OCI-LY7 (cell line): ENCODE data around the gene SLC4A11. TPM values are rescaled to one million over a fixed set of nuclear protein-coding genes. Genes with fewer than 3 reads are reported as not detected.

Experiments used
- BruUV-seq: library from RNA; stranded (reverse); fragments of 400-500 nt; replicated peaks from 2 replicates; lab custom pipeline; 2021; lab: Mats Ljungman, UMichigan
- CTCF ChIA-PET: fragments of 300-600 bp; sonication (Branson Sonifier 250); formaldehyde crosslinking; loops from one replicate; lab custom pipeline; 2022; ENCODE audit warnings: antibody characterized with exemption; ENCODE audit not compliant: unreplicated experiment; lab: Charles Lee
- POLR2A ChIA-PET: fragments of 300-600 bp; sonication (Branson Sonifier 250); formaldehyde crosslinking; loops from one replicate; lab custom pipeline; 2022; ENCODE audit warnings: antibody characterized with exemption; lab: Charles Lee
- DNase-seq: peaks from one replicate; pipeline ENCODE4 v3.0.0-alpha.2; 2015; ENCODE audit warnings: low spot score
- H2AFZ ChIP-seq: fragments of 200-600 bp; sonication (generic), shearing (Covaris generic); 2 replicates; pipeline ENCODE4 v1.6.1; 2014; ENCODE audit warnings: mild to moderate bottlenecking, antibody characterized with exemption, low read length, moderate library complexity
- H3K27ac ChIP-seq: fragments of 200-600 bp; sonication (generic); 2 replicates; pipeline ENCODE4 v1.5.1; 2014; ENCODE audit warnings: mixed run types, low read depth, mild to moderate bottlenecking, moderate library complexity, low read length, inconsistent platforms; ENCODE audit not compliant: poor library complexity, severe bottlenecking
- H3K36me3 ChIP-seq: fragments of 200-600 bp; sonication (generic); 2 replicates; pipeline ENCODE4 v1.6.1; 2014; ENCODE audit warnings: mild to moderate bottlenecking, antibody characterized with exemption, low read length, moderate library complexity, mixed read lengths; ENCODE audit not compliant: insufficient read depth
- H3K4me1 ChIP-seq: fragments of 200-600 bp; sonication (generic); 2 replicates; pipeline ENCODE4 v1.5.1; 2014; ENCODE audit warnings: mild to moderate bottlenecking, low read length; ENCODE audit not compliant: insufficient read depth, poor library complexity, severe bottlenecking
- H3K4me2 ChIP-seq: fragments of 200-600 bp; sonication (generic); 2 replicates; pipeline ENCODE4 v1.6.1; 2014; ENCODE audit warnings: mild to moderate bottlenecking, low read length
- H3K4me3 ChIP-seq: fragments of 200-600 bp; sonication (generic); 2 replicates; pipeline ENCODE4 v1.5.1; 2014; ENCODE audit warnings: mild to moderate bottlenecking, low read depth, low read length; ENCODE audit not compliant: poor library complexity, severe bottlenecking
- H3K79me2 ChIP-seq: fragments of 200-600 bp; sonication (generic); 2 replicates; pipeline ENCODE4 v1.6.1; 2016; ENCODE audit warnings: low read depth, mild to moderate bottlenecking, low read length, moderate library complexity, mixed read lengths; ENCODE audit not compliant: insufficient read depth
- H3K9me2 ChIP-seq: fragments of 200-600 bp; sonication (generic); 2 replicates; pipeline ENCODE4 v1.6.1; 2016; ENCODE audit warnings: mild to moderate bottlenecking, low read length, mixed read lengths; ENCODE audit not compliant: insufficient read depth
- H3K9me3 ChIP-seq: fragments of 200-600 bp; sonication (generic); 2 replicates; pipeline ENCODE4 v1.6.1; 2014; ENCODE audit warnings: mild to moderate bottlenecking, mixed run types, low read length, mixed read lengths
- H4K20me1 ChIP-seq: fragments of 200-600 bp; sonication (generic); 2 replicates; pipeline ENCODE4 v1.6.1; 2014; ENCODE audit warnings: mild to moderate bottlenecking, antibody characterized with exemption, low read length, moderate library complexity, mixed read lengths; ENCODE audit not compliant: insufficient read depth
- CTCF ChIP-seq: fragments of 200-600 bp; sonication (generic); conservative IDR thresholded peaks from 2 replicates; pipeline ENCODE4 v1.5.1; 2014; ENCODE audit warnings: mild to moderate bottlenecking, antibody characterized with exemption, low read length, moderate library complexity, mixed read lengths
- EZH2phosphoT487 ChIP-seq: fragments of 200-600 bp; sonication (generic); IDR thresholded peaks from 2 replicates; pipeline ENCODE4 v1.6.1; 2018; ENCODE audit warnings: low read depth, borderline replicate concordance, mild to moderate bottlenecking, mixed run types, antibody characterized with exemption, low read length, moderate library complexity, mixed read lengths
- intact Hi-C: fragments of 100-400 bp; cut with micrococcal nuclease; formaldehyde crosslinking; loops from one replicate; pipeline ENCODE4 v1.10.0; 2022; ENCODE audit not compliant: unreplicated experiment
- total RNA-seq, 2 experiments: library from RNA; depleted of rRNA in 1 of 2; stranded (reverse); fragments of >200 nt in 1 of 2; shearing (Covaris generic) in 1 of 2; gene quantifications; 2 replicates each; pipeline ENCODE4 v1.2.3, GENCODE V29; 2014 to 2022

SLC4A11 gene
- total RNA-seq, 2 experiments from 2014 or later = 4.4 to 26.9 TPM

GRCh38 chr20:3180319-3180718 lies 58.7 kb downstream of the SLC4A11 start:
- CTCF ChIA-PET = no interaction called here
- no peaks in the 10 kb centered on the region for H3K36me3 ChIP-seq
- intact Hi-C loops = no loop called here
- H3K9me3 ChIP-seq = no peaks in the 10 kb centered on the region
- no TSS peak for BruUV-seq
- H2AFZ ChIP-seq = no peak overlapping the region
- no peaks in the 10 kb centered on the region for H3K9me2 ChIP-seq
- H3K4me2 ChIP-seq = no peak overlapping the region
- POLR2A ChIA-PET = no interaction called here
- TF ChIP-seq EZH2phosphoT487 (no peak), CTCF (no peak)
- no peaks in the 10 kb centered on the region for H3K79me2 ChIP-seq
- DNase-seq = no peak
- no peaks in the 10 kb centered on the region for H4K20me1 ChIP-seq
- H3K4me1 ChIP-seq = peaks cover 3% of the 10 kb centered on the region
- no peak overlapping the region for H3K27ac ChIP-seq
- no peak overlapping the region for H3K4me3 ChIP-seq

- BruUV-seq = no TSS peak
- ChIA-PET CTCF (no interaction called here), POLR2A (interaction anchor here (0.7 kb wide), 2 partner anchors 21 to 329 kb away, joined by 3 to 4 read pairs; no protein-coding TSS in a partner anchor)
- Histone ChIP-seq H3K4me3 (no peak overlapping the region), H3K79me2 (no peaks in the 10 kb centered on the region), H4K20me1 (no peaks in the 10 kb centered on the region), H3K9me2 (no peaks in the 10 kb centered on the region), H3K9me3 (no peaks in the 10 kb centered on the region), H3K36me3 (no peaks in the 10 kb centered on the region), H2AFZ (peak overlapping the region; percentile 15; the same call in 1 of the 2 replicates), H3K4me1 (peaks cover 19% of the 10 kb centered on the region), H3K4me2 (no peak overlapping the region), H3K27ac (no peak overlapping the region)
- intact Hi-C loops = no loop called here
- no peak for TF ChIP-seq CTCF
- no peak for TF ChIP-seq EZH2phosphoT487
- DNase-seq = no peak
Observed at GRCh38 chr20:3177746-3178485, 61.1 kb downstream of the SLC4A11 start.

Other genes with a start within 250 kb of the SLC4A11 start
- gene GNRH2, start 195.6 kb downstream of the SLC4A11 start, total RNA-seq (2014; rRNA removed; shearing (Covaris generic)) = 0.44 and 0.98 TPM in 2 replicates
- 0.61 and 1.1 TPM in 2 replicates for gene GNRH2, start 195.6 kb downstream of the SLC4A11 start, total RNA-seq (2022)
- gene MRPS26, start 193.1 kb downstream of the SLC4A11 start, total RNA-seq (2014; rRNA removed; shearing (Covaris generic)) = 78.1 and 85.8 TPM in 2 replicates
- 73.2 and 73.3 TPM in 2 replicates for gene MRPS26, start 193.1 kb downstream of the SLC4A11 start, total RNA-seq (2022)
- not detected in 2 replicates for gene OXT, start 167.6 kb downstream of the SLC4A11 start, total RNA-seq (2014; rRNA removed; shearing (Covaris generic))
- gene OXT, start 167.6 kb downstream of the SLC4A11 start, total RNA-seq (2022) = not detected in 2 replicates
- gene AVP, start 154.5 kb downstream of the SLC4A11 start, total RNA-seq (2014; rRNA removed; shearing (Covaris generic)) = not detected in 2 replicates
- not detected in 2 replicates for gene AVP, start 154.5 kb downstream of the SLC4A11 start, total RNA-seq (2022)
- 15.7 and 18.1 TPM in 2 replicates for gene FASTKD5, start 79.3 kb downstream of the SLC4A11 start, total RNA-seq (2014; rRNA removed; shearing (Covaris generic))
- gene FASTKD5, start 79.3 kb downstream of the SLC4A11 start, total RNA-seq (2022) = 15.7 and 15.8 TPM in 2 replicates
- gene UBOX5, start 79.3 kb downstream of the SLC4A11 start, total RNA-seq (2014; rRNA removed; shearing (Covaris generic)) = 3.2 and 4.1 TPM in 2 replicates
- 5.2 and 5.3 TPM in 2 replicates for gene UBOX5, start 79.3 kb downstream of the SLC4A11 start, total RNA-seq (2022)
- gene LZTS3, start 65.6 kb downstream of the SLC4A11 start, total RNA-seq (2014; rRNA removed; shearing (Covaris generic)) = 4.5 and 4.7 TPM in 2 replicates
- gene LZTS3, start 65.6 kb downstream of the SLC4A11 start, total RNA-seq (2022) = 4.2 and 5.0 TPM in 2 replicates
- 35.5 and 37.7 TPM in 2 replicates for gene DDRGK1, start 34.5 kb downstream of the SLC4A11 start, total RNA-seq (2014; rRNA removed; shearing (Covaris generic))
- gene DDRGK1, start 34.5 kb downstream of the SLC4A11 start, total RNA-seq (2022) = 52.0 and 55.0 TPM in 2 replicates
- 58.0 and 66.4 TPM in 2 replicates for gene ITPA, start 29.7 kb downstream of the SLC4A11 start, total RNA-seq (2014; rRNA removed; shearing (Covaris generic))
- 54.4 and 62.4 TPM in 2 replicates for gene ITPA, start 29.7 kb downstream of the SLC4A11 start, total RNA-seq (2022)
- not detected in 2 replicates for gene DNAAF9, start 168.5 kb upstream of the SLC4A11 start, total RNA-seq (2014; rRNA removed; shearing (Covaris generic))
- 0.23 and 0.33 TPM in 2 replicates for gene DNAAF9, start 168.5 kb upstream of the SLC4A11 start, total RNA-seq (2022)
- gene ATRN, start 231.8 kb upstream of the SLC4A11 start, total RNA-seq (2014; rRNA removed; shearing (Covaris generic)) = 0.03 and 0.09 TPM in 2 replicates
- gene ATRN, start 231.8 kb upstream of the SLC4A11 start, total RNA-seq (2022) = 3.7 and 4.5 TPM in 2 replicates